ENCODE data around the gene SOX6. TPM values are rescaled to one million over a fixed set of nuclear protein-coding genes. Genes with fewer than 3 reads are reported as not detected.

Gene SOX6
- total RNA-seq, 2 experiments from 2014 or later = 0.20 TPM; not detected in 1

GRCh38 chr11:16047073-16047472 is 309.3 kb downstream of the SOX6 start:
- H3K9me3 Mint-ChIP-seq = no peaks in the 10 kb centered on the region
- CTCF ChIA-PET = no interaction called here
- no peaks in the 10 kb centered on the region for H3K36me3 Mint-ChIP-seq (ENCODE audit: low read depth)
- DNase-seq (no peak), ATAC-seq (ENCODE audit: poor library complexity) (no peak)
- no peaks in the 10 kb centered on the region for H3K4me1 ChIP-seq (ENCODE audit: insufficient read depth, low read length)
- POLR2A ChIA-PET = no interaction called here
- no peaks in the 10 kb centered on the region for H3K4me1 Mint-ChIP-seq (ENCODE audit: low read depth)
- H3K9me3 ChIP-seq (ENCODE audit: control insufficient read depth in 1 of 2, insufficient read depth in 1 of 2, low read length in 2 of 2) = no peaks in the 10 kb centered on the region
- H3K27ac ChIP-seq (ENCODE audit: low read depth in 1 of 2, low read length in 2 of 2) = no peak overlapping the region
- H3K27me3 ChIP-seq (ENCODE audit: control insufficient read depth in 1 of 2, insufficient read depth in 2 of 2, low read length in 2 of 2) = no peaks in the 10 kb centered on the region
- H3K4me3 ChIP-seq (ENCODE audit: low read length) = no peak overlapping the region
- H3K27ac Mint-ChIP-seq = no peak overlapping the region
- TF ChIP-seq, protein P1, sequence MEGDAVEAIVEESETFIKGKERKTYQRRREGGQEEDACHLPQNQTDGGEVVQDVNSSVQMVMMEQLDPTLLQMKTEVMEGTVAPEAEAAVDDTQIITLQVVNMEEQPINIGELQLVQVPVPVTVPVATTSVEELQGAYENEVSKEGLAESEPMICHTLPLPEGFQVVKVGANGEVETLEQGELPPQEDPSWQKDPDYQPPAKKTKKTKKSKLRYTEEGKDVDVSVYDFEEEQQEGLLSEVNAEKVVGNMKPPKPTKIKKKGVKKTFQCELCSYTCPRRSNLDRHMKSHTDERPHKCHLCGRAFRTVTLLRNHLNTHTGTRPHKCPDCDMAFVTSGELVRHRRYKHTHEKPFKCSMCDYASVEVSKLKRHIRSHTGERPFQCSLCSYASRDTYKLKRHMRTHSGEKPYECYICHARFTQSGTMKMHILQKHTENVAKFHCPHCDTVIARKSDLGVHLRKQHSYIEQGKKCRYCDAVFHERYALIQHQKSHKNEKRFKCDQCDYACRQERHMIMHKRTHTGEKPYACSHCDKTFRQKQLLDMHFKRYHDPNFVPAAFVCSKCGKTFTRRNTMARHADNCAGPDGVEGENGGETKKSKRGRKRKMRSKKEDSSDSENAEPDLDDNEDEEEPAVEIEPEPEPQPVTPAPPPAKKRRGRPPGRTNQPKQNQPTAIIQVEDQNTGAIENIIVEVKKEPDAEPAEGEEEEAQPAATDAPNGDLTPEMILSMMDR (IDR thresholded peaks at IDR 0.05) = no peak
- no peaks in the 10 kb centered on the region for H3K36me3 ChIP-seq (ENCODE audit: insufficient read depth, low read length)
- H3K4me3 Mint-ChIP-seq = no peak overlapping the region
- no peaks in the 10 kb centered on the region for H3K27me3 Mint-ChIP-seq
- intact Hi-C loops (cut with DNase I, micrococcal nuclease) = no loop called here

DNA sequence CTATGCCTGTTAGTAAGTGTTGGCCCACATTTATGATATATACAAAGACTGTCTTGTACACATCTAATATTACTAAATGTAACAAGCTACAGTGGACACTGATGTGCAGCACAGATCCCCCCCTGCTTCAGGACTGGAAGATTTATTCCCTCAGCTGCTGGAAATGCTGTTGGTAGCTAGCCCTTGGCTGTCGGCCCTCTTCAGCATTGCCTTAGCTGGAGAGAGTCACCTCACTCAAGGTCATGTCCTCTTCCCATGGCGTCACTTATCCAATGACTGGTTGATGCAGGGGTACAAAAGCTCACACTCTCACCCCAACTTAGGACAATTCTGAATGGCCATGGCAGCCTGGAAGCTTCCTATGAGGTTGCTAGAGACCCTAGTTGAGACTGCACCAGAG is 312.7 kb downstream of the SOX6 start:
- H3K9me3 ChIP-seq (ENCODE audit: control insufficient read depth in 1 of 2, insufficient read depth in 1 of 2, low read length in 2 of 2) = no peaks in the 10 kb centered on the region
- H3K36me3 ChIP-seq (ENCODE audit: insufficient read depth, low read length) = no peaks in the 10 kb centered on the region
- Mint-ChIP-seq H3K27me3 (no peaks in the 10 kb centered on the region), H3K36me3 (ENCODE audit: low read depth) (no peaks in the 10 kb centered on the region), H3K9me3 (no peaks in the 10 kb centered on the region), H3K4me1 (ENCODE audit: low read depth) (no peaks in the 10 kb centered on the region), H3K4me3 (no peak overlapping the region), H3K27ac (no peak overlapping the region)
- ATAC-seq (ENCODE audit: poor library complexity) (no peak), DNase-seq (no peak)
- POLR2A ChIA-PET = no interaction called here
- H3K27ac ChIP-seq (ENCODE audit: low read depth in 1 of 2, low read length in 2 of 2) = no peak overlapping the region
- intact Hi-C loops (cut with DNase I, micrococcal nuclease) = no loop called here
- H3K27me3 ChIP-seq (ENCODE audit: control insufficient read depth in 1 of 2, insufficient read depth in 2 of 2, low read length in 2 of 2) = no peaks in the 10 kb centered on the region
- H3K4me1 ChIP-seq (ENCODE audit: insufficient read depth, low read length) = no peaks in the 10 kb centered on the region
- H3K4me3 ChIP-seq (ENCODE audit: low read length) = no peak overlapping the region
- TF ChIP-seq, protein P1 (IDR thresholded peaks at IDR 0.05) = no peak
- CTCF ChIA-PET = no interaction called here

DNA sequence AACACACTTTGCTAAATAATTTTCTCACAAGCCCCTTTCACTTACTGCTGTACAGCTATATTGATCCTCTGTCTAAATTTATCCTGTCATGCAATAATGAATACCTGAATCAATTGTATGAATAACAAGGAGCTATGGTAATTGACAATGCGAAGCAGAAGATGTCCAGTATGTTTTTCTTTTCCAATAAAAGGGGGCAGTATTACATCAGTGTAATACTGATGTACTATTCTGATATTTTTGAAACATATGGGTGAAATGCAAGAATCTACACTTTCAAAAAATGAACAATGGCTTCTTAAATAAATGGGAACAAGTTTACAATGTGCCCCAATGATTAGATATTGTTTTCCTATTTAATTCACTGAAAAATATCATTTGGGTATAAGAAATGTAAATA is 315.1 kb downstream of the SOX6 start:
- ATAC-seq (ENCODE audit: poor library complexity) (no peak), DNase-seq (no peak)
- no peaks in the 10 kb centered on the region for H3K9me3 Mint-ChIP-seq
- no peaks in the 10 kb centered on the region for H3K36me3 Mint-ChIP-seq (ENCODE audit: low read depth)
- H3K4me1 Mint-ChIP-seq (ENCODE audit: low read depth) = no peaks in the 10 kb centered on the region
- H3K36me3 ChIP-seq (ENCODE audit: insufficient read depth, low read length) = no peaks in the 10 kb centered on the region
- ChIA-PET POLR2A (no interaction called here), CTCF (no interaction called here)
- TF ChIP-seq, protein P1 (IDR thresholded peaks at IDR 0.05) = no peak
- no peak overlapping the region for H3K4me3 ChIP-seq (ENCODE audit: low read length)
- no peaks in the 10 kb centered on the region for H3K27me3 Mint-ChIP-seq
- no peak overlapping the region for H3K27ac ChIP-seq (ENCODE audit: low read depth in 1 of 2, low read length in 2 of 2)
- H3K27ac Mint-ChIP-seq = no peak overlapping the region
- H3K27me3 ChIP-seq (ENCODE audit: control insufficient read depth in 1 of 2, insufficient read depth in 2 of 2, low read length in 2 of 2) = no peaks in the 10 kb centered on the region
- H3K9me3 ChIP-seq (ENCODE audit: control insufficient read depth in 1 of 2, insufficient read depth in 1 of 2, low read length in 2 of 2) = no peaks in the 10 kb centered on the region
- no peak overlapping the region for H3K4me3 Mint-ChIP-seq
- H3K4me1 ChIP-seq (ENCODE audit: insufficient read depth, low read length) = no peaks in the 10 kb centered on the region
- intact Hi-C loops (cut with DNase I, micrococcal nuclease) = no loop called here
